Measurements from ENCODE around the gene MINK1.
A peak's percentile ranks its signal among the peaks of the same experiment; 100 is the strongest.
"Not testable (repeated sequence)": the region's sequence is repeated elsewhere in the genome, so short reads cannot be mapped to it uniquely, and the experiment has no call there.

MINK1 gene

GRCh38 chr17:4901108-4901647 is 68.0 kb downstream of the MINK1 start:
- no peak for DNase-seq

GRCh38 chr17:4901648-4902344 is 68.7 kb downstream of the MINK1 start:
- DNase-seq: no peak

- no peak for DNase-seq
Measured at GRCh38 chr17:4902540-4902939, 69.4 kb downstream of the MINK1 start.

GRCh38 chr17:4903051-4903818 is 70.1 kb downstream of the MINK1 start, which contains the start of gene CHRNE:
Gene CHRNE (minus strand): TSS chr17:4903098. CDS start chr17:4903063, 35 bp downstream.
- peak; percentile 43 for DNase-seq

GRCh38 chr17:4906642-4907041 is 73.5 kb downstream of the MINK1 start:
- not testable (repeated sequence) for DNase-seq

GRCh38 chr17:4908301-4908700 is 75.2 kb downstream of the MINK1 start:
- DNase-seq: no peak

- peak; percentile 86 for DNase-seq
Measured at GRCh38 chr17:4908711-4909496, 75.8 kb downstream of the MINK1 start.

GRCh38 chr17:4913994-4914393 is 80.9 kb downstream of the MINK1 start:
- DNase-seq: no peak

GRCh38 chr17:4914551-4914950 is 81.4 kb downstream of the MINK1 start:
- not testable (repeated sequence) for DNase-seq

- no peak for DNase-seq
Measured at GRCh38 chr17:4919511-4920047, 86.4 kb downstream of the MINK1 start.

- DNase-seq: no peak
Measured at GRCh38 chr17:4920351-4921048, 87.4 kb downstream of the MINK1 start.

GRCh38 chr17:4921320-4921719 is 88.2 kb downstream of the MINK1 start:
- no peak for DNase-seq

GRCh38 chr17:4926577-4927335 is 93.6 kb downstream of the MINK1 start:
- DNase-seq: not testable (repeated sequence)

GRCh38 chr17:4928881-4929280 is 95.7 kb downstream of the MINK1 start:
- DNase-seq: no peak

- DNase-seq: no peak
Measured at GRCh38 chr17:4931963-4932362, 98.8 kb downstream of the MINK1 start, which contains the start of gene GP1BA. Gene GP1BA (plus strand): TSS chr17:4932277. CDS start chr17:4932605, 328 bp downstream.

- DNase-seq: no peak
Measured at GRCh38 chr17:4932756-4933155, 99.6 kb downstream of the MINK1 start.

- no peak for DNase-seq
Measured at GRCh38 chr17:4933646-4934045, 100.5 kb downstream of the MINK1 start.

- peak; percentile 82 for DNase-seq
Measured at GRCh38 chr17:4934173-4934979, 101.2 kb downstream of the MINK1 start.

GRCh38 chr17:4935650-4936049 is 102.5 kb downstream of the MINK1 start:
- no peak for DNase-seq

GRCh38 chr17:4936436-4936835 is 103.3 kb downstream of the MINK1 start:
- no peak for DNase-seq
